Hematopoietic multipotent progenitor cell (in vitro differentiated cells): ENCODE data around the gene TEP1. TPM values are rescaled to one million over a fixed set of nuclear protein-coding genes. Genes with fewer than 3 reads are reported as not detected.
"Not testable (repeated sequence)": the region's sequence is repeated elsewhere in the genome, so short reads cannot be mapped to it uniquely, and the experiment has no call there.

Experiments
- DNase-seq, 3 donors: peaks; one replicate each; pipeline ENCODE4 v3.0.0-alpha.2; 2011 to 2015; ENCODE audit warnings: low read depth in 2 of 3, low spot score in 2 of 3
- small RNA-seq: library from RNA; depleted of rRNA; stranded (forward); fragments of <200 nt; gene quantifications from one replicate; pipeline ENCODE3, GENCODE V24; 2012
- total RNA-seq: library from RNA; depleted of rRNA; stranded (reverse); fragments of >200 nt; gene quantifications from one replicate; pipeline ENCODE4 v1.2.3, GENCODE V29; 2012

Gene TEP1
- total RNA-seq, 1 donor: 27.5 TPM

DNA sequence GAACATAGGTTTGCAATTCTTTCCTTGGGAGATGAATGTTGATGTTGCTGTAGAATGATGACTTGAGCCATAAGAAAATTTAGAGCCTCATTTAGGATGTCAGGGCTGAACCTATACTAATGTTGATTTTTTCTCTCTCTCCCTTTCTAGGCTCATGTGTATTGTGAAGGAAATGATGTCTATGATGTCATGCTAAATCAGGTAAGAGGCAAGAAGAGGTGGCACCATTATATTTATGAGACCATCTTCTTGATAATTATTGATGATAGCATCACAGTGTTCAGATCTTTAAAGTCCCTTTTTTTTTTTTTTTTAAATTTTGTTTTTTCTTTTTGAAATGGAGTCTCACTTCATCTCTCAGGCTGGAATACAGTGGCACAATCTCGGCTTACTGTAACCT is 66.6 kb downstream of the TEP1 start:
- DNase-seq: no peak

DNA sequence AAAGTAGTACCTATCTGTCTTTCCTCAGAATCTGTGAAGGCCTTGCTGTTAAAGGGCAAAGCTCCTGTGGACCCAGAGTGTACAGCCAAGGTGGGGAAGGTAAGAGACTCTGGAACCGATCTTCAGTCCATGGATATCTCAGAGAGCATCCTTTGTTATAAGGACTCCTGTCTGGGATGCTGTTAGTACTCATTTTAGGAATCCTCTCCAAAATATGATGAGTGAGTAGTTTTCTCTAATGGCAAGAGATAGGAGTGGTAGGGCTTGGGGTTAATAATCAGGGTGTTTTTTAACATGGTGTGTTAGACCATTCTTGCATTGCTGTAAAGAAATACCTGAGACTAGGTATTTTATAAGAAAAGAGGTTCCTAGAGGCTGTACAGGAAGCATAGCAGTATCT is 67.9 kb downstream of the TEP1 start:
- DNase-seq: no peak

DNA sequence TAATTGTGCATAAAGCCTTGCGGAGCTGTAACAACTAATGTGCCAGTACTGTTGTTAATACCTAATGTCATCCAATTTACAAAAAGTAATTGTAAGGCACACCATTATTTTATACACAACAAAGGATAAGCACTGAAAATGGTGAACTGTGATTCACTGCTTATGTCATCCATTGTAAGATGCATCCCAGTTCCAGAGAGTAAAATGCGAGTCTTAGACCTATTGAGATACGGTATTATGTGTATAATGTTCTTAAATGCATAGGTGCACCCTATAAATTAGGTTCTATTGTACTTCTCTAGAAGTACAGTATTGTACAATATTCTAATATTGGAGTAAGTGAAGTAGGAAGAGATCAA is 69.5 kb downstream of the TEP1 start:
- DNase-seq: no peak

DNA sequence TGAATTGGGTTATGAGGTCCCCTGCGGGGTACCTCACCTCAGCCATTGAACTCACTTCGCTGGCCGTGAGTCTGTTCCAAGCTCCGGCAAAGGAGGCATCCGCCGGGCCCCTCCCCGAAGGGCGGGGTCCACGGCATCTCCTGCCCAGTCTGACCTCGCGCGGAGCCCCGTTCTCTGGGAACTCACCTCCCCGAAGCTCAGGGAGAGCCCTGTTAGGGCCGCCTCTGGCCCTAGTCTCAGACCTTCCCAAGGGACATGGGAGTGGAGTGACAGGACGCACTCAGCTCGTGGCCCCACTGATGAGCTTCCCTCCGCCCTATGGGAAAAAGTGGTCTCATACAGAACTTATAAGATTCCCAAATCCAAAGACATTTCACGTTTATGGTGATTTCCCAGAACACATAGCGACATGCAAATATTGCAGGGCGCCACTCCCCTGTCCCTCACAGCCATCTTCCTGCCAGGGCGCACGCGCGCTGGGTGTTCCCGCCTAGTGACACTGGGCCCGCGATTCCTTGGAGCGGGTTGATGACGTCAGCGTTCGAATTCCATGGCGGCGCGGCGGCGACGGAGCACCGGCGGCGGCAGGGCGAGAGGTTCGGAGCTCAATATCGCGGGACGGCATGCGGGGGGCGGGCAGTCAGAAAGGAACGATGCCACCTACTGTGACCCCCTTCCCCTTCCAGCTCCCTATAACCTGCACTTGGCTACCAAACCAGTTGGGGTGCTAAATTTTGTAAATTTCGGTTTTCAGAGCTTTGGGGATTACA is 70.0 kb downstream of the TEP1 start, which contains the start of gene PARP2:
TSS of gene PARP2 (plus strand) at position 544 of the 770 bp plus-strand sequence. CDS start at position 551, 7 bp downstream.
- DNase-seq: peak; percentile 94 to 99 (median 99)

DNA sequence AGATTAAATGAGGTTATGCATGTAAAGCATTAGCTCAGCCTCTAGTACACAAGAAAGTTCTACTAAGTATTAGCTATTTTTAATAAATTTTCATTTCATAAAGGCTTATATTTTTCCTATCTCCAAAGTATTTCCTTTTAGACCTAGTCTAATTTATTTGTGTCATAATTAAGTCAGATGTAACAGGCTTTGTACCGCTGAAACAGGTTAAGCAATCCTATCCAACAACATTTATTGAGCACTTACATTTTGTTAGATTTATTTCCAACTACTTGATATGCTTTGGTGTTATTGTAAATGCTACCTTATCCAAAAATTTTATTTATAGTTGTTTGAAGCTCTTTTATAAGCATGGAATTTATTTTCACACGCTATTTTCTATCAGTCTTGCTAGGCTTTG is 71.7 kb downstream of the TEP1 start:
- no peak for DNase-seq

DNA sequence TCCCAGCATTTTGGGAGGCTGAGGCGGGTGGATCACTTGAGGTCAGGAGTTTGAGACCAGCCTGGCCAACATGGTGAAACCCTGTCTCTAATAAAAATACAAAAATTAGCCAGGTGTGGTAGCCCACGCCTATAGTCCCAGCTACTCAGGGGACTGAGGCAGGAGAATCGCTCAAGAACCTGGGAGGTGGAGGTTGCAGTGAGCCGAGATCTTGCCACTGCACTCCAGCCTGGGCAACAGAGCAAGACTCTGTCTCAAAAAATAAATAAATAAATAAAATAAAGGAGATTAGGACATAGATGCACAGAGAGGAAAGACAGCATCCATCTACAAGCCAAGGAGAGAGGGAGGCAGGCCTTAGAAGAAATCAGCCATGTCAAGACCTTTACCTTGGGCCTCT is 72.3 kb downstream of the TEP1 start:
- DNase-seq: not testable (repeated sequence)

DNA sequence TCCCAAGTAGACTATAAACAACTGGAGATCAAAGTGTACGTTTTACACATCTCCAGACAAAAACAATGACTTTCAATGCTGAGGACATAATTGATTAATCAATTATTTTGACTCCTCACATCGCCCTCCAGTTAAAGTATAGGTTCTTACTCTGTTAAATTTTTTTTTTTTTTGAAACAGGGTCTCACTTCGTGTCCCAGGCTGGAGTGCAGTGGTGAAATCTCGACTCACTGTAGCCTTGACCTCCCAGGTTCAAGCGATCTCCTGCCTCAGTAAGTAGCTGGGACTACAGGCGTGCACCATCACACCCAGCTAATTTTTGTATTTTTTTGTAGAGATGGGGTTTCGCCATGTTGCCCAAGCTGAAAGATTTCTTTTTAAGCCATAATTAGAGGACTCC is 79.3 kb downstream of the TEP1 start:
- DNase-seq: no peak

DNA sequence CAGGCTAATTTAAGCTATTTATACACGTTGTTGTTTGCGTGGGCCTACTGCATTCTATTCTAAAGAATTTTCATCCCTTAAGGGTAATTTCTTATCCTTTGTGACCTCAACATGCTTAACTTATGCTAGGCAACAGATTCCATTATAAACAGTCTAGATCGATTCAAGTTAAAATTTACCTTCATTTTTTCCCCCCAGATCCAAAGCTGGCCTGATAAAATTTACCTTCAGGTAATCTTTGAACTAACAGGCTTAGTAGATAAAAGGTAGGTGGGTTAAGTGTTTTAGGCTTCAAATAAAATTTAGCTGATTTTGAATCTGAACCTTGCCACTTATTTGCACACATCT is 79.8 kb downstream of the TEP1 start:
- no peak for DNase-seq

DNA sequence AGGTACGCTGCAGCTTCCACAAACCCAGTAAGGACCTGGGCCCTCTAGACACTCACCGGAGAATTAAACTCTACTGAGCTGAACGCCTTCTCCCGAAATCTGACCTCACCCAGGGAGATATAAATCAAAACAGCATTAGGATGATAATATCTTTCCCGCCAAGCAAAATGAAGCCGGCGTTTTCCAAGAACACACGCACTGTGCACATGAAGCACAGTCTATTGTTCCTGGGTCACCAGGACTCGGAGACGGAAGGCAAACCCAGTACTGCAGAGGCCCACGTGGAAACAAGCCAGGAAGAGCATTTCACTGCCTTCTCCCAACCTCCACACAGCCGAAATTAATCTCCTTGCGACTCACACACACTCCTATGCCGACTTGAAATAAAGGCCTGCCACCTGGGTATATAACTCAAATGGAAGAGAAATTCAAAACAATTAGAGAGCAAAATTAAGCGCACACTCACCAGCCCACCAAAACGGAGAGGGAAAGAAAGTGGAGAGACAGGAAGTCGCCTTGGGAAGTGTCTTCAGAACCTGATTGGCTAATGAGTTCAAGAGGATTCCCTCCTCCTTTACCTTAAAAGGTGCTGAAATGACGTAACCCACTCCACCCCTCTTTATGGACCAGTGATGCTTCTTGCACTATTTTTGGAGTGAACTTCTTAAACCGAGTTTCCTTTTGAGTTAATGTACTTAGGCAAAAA is 80.4 kb downstream of the TEP1 start, which contains the start of gene CCNB1IP1:
TSS of gene CCNB1IP1 (minus strand) at position 492 of the 706 bp plus-strand sequence. CDS start 16,756 bp downstream, outside the sequence.
- DNase-seq: peak; percentile 37 to 76 (median 71)

DNA sequence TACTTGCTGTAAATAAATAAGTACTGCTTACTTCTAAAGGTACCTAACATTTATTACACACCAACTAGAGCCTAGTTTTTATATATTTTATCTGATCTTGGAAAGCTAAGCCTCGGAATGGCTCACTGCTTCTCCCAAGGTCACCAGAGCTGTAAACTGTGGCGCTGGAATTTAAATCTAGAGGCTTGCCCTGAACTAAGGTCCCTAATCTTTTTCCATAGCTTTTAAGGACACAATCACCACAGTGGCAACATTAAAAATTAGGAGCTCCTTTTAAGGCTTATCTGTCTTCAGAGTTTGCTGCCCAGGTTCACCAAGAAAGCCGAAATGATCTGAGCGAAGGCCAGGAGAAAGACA is 80.9 kb downstream of the TEP1 start:
- no peak for DNase-seq

DNA sequence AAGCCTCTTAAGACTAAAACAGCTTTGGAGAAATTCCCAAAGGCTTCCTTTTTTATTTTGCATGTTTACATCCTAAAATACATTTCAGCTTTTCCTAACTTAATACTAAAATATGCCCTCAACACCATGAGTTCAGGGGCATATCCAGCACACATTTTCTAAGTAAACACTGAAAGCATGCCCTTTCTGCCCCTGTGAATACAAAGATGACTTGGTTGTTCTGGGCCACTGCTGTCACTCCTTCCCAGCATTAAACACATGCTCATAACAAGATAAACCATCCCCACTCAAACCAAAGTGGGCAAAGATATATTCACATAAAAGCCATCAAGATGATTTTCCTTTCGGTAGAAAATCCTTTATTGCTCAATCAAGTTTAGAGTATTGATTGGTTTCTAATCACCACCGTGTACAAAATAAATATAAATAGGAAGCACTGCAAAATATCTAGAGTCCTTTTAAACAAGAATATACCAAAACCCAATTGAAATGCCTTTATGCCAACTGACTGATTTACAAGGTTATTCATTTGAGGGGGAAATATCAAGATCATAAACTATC is 82.2 kb downstream of the TEP1 start:
- no peak for DNase-seq

DNA sequence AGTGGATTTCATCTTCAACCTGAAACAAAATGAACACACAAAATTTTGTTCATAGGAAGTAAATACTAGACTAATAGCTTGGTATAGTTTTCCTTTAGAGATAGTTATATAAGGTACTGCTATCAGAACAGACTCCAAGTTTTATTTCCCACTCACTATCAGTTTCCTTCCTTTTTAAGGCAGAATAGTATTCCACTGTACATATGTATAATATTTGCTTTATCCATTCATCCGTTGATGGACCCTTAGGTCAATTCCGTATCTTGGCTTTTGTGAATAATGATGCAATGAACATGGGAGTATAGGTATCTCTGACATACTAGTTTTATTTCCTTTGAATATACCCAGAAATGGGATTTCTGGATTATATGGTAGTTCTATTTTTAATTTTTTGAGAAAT is 83.9 kb downstream of the TEP1 start:
- DNase-seq: no peak

DNA sequence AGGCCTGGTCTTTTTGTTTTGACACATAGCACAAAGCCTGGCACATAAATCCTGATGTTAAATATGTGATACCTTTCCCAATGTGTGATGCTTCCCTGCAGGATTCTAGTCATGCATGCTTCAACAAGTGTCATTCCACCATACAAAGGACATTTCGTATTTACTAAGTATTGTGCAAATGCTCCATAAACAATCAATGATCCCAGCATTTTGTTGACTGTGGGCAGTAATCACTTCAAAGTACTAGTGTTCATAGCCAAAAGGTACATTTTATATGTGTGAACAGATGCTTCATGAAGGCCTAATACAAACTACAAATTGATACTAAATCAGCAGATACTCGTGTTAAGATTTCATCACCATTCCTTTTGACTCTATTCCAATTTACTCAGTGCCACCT is 84.6 kb downstream of the TEP1 start:
- no peak for DNase-seq

DNA sequence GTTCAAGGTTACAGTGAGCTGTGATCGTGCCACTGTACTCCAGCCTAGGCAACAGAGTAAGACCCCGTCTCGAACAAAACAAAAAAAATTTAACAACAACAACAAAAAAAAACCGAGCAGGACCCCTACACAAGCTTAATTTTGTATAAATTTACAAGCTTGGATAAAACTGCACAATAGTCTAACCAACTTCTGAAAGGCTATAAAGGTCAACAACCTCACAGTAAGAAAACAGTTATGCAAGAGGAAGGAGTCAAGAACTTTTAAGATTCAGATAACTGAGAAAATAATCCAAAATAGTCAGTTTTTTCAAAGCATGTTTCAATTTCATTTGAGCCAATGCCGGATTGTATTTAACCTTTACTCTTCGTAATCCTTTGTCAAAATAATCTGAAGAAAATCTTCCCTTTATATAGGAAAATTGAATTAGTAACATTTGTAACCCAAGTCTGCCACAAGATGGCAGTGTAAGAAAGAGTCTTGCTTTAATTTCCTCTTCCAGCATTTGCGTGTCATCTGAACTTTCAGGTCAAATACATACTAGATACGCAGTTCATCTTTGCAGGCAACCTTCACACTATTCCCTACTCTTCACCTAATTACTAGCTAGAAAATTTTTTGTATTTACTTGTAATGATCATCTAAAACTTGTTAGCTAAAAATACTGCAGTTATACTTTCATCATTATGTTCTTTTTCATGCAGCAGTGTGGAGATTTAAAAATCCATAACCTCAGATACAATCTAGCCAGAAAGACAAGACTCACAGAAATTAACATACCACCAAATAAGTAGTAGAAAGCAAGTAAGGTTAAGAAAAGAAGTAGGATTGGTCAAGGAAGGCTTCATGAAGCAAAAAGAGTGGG is 86.1 kb downstream of the TEP1 start:
- peak in 2 of 3 donors; percentile 62 to 83 for DNase-seq

DNA sequence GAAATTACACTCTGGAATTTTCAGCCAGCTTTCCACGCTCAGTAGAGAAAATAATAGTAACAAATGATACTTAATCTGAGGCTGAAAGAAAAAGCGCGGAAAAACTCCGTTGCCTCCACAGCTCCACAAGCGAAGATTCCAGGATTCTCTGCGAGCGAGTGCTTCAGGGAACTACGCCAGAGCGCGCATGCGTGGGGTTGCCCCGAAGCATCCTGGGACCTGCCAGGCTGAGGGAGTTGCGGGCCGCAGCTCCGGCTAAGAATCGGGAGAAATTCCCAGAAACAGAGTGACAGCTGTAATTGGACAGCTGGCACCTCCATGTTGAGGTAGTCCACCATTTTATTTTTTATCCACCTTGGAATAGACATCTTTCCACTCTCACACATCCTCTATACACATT is 95.6 kb downstream of the TEP1 start:
- DNase-seq: no peak

Small RNAs within 50 kb of the gene (small RNA-seq; reads per million reads assigned to genes)
- 0.41 reads per million for gene RNA5SP382
- 1.1 reads per million, percentile 37 among the genes with 10 or more reads in this experiment for gene SNORA79B
- gene SNORD126: 55.8 reads per million, percentile 96 among the genes with 10 or more reads in this experiment

Other genes starting within 250 kb of the TEP1 start
- gene OR11G2, start 222.6 kb downstream of the TEP1 start, total RNA-seq: not detected
- gene OR11H6, start 189.8 kb downstream of the TEP1 start, total RNA-seq: under 0.01 TPM
- gene OR11H7, start 184.5 kb downstream of the TEP1 start, total RNA-seq: not detected
- under 0.01 TPM for gene OR11H4, start 174.2 kb downstream of the TEP1 start, total RNA-seq
- 24.0 TPM for gene TTC5, start 107.5 kb downstream of the TEP1 start, total RNA-seq
- 81.6 TPM for gene CCNB1IP1, start 80.2 kb downstream of the TEP1 start, total RNA-seq
- 8.3 TPM for gene PARP2, start 69.9 kb downstream of the TEP1 start, total RNA-seq
- gene KLHL33, start 22.7 kb upstream of the TEP1 start, total RNA-seq: 0.27 TPM
- 130 TPM for gene OSGEP, start 41.3 kb upstream of the TEP1 start, total RNA-seq
- gene APEX1, start 41.7 kb upstream of the TEP1 start, total RNA-seq: 253 TPM
- 36.1 TPM for gene PIP4P1, start 47.9 kb upstream of the TEP1 start, total RNA-seq
- 86.4 TPM for gene PNP, start 55.9 kb upstream of the TEP1 start, total RNA-seq
- gene RNASE10, start 92.0 kb upstream of the TEP1 start, total RNA-seq: not detected
- not detected for gene RNASE9, start 147.5 kb upstream of the TEP1 start, total RNA-seq
- not detected for gene RNASE11, start 174.5 kb upstream of the TEP1 start, total RNA-seq
- gene RNASE12, start 177.9 kb upstream of the TEP1 start, total RNA-seq: not detected
- not detected for gene OR6S1, start 228.2 kb upstream of the TEP1 start, total RNA-seq